AG10803 (cell line): ENCODE data around the gene MBNL1.

Source experiments
- DNase-seq: peaks from one replicate; pipeline ENCODE4 v3.0.0; 2010; ENCODE audit warnings: low read depth
- H3K4me3 ChIP-seq: 2 replicates; pipeline ENCODE4 v1.5.1; 2011; ENCODE audit warnings: mild to moderate bottlenecking, low read length, control low read depth
- CTCF ChIP-seq: conservative IDR thresholded peaks from 2 replicates; pipeline ENCODE4 v1.5.1; 2011; ENCODE audit warnings: mild to moderate bottlenecking, low read length, control low read depth, inconsistent platforms

Gene MBNL1

GRCh38 chr3:152443212-152444023, 174.7 kb downstream of the MBNL1 start:
- DNase-seq: no peak
- no peak overlapping the region for H3K4me3 ChIP-seq
- TF ChIP-seq CTCF: no peak

GRCh38 chr3:152444029-152444641, 175.4 kb downstream of the MBNL1 start:
- TF ChIP-seq CTCF: peak; percentile 81
- H3K4me3 ChIP-seq: no peak overlapping the region
- peak; percentile 71 for DNase-seq

GRCh38 chr3:152445212-152445611, 176.5 kb downstream of the MBNL1 start:
- no peak for TF ChIP-seq CTCF
- no peak overlapping the region for H3K4me3 ChIP-seq
- DNase-seq: no peak

GRCh38 chr3:152446495-152446894, 177.8 kb downstream of the MBNL1 start:
- no peak overlapping the region for H3K4me3 ChIP-seq
- no peak for DNase-seq
- TF ChIP-seq CTCF: no peak

GRCh38 chr3:152447511-152447910, 178.8 kb downstream of the MBNL1 start:
- H3K4me3 ChIP-seq: no peak overlapping the region
- no peak for TF ChIP-seq CTCF
- DNase-seq: no peak

- TF ChIP-seq CTCF: no peak
- DNase-seq: no peak
- H3K4me3 ChIP-seq: no peak overlapping the region
Measured at GRCh38 chr3:152448091-152448490, 179.4 kb downstream of the MBNL1 start.

- no peak for TF ChIP-seq CTCF
- H3K4me3 ChIP-seq: no peak overlapping the region
- DNase-seq: no peak
Measured at GRCh38 chr3:152452318-152452717, 183.6 kb downstream of the MBNL1 start.
